Activated CD4-positive, alpha-beta T cell treated with anti-CD3 and anti-CD28 coated beads for 36 hours (primary cell): ENCODE results near the gene ZFP3. TPM values are rescaled to one million over a fixed set of nuclear protein-coding genes. Genes with fewer than 3 reads are reported as not detected.
"Not testable (repeated sequence)": the region's sequence is repeated elsewhere in the genome, so short reads cannot be mapped to it uniquely, and the experiment has no call there.

Source experiments
- ATAC-seq: fragments of 200-7000 bp; cut with Tn5 transposase; one replicate; pipeline ENCODE4 v1.10.0; 2021; ENCODE audit warnings: mild to moderate bottlenecking, moderate library complexity
- CTCF ChIA-PET: fragments of 350-600 bp; sonication (Branson Sonifier 250); formaldehyde crosslinking; loops from one replicate; lab custom pipeline; 2021; ENCODE audit warnings: antibody characterized with exemption; lab: Charles Lee
- POLR2A ChIA-PET: fragments of 350-600 bp; sonication (Branson Sonifier 250); formaldehyde crosslinking; loops from one replicate; lab custom pipeline; 2021; ENCODE audit warnings: antibody characterized with exemption, inconsistent platforms; lab: Charles Lee
- DNase-seq: peaks from one replicate; pipeline ENCODE4 v3.0.0-alpha.2; 2020
- H3K27ac Mint-ChIP-seq: one replicate; pipeline ENCODE4 v1.8.0; 2021; ENCODE audit warnings: mixed read lengths
- H3K27me3 Mint-ChIP-seq: one replicate; pipeline ENCODE4 v1.8.0; 2021; ENCODE audit warnings: mixed read lengths
- H3K36me3 Mint-ChIP-seq: one replicate; pipeline ENCODE4 v1.8.0; 2021; ENCODE audit warnings: low read depth, mixed read lengths
- H3K4me1 Mint-ChIP-seq: one replicate; pipeline ENCODE4 v1.8.0; 2021; ENCODE audit warnings: mixed read lengths
- H3K4me3 Mint-ChIP-seq: one replicate; pipeline ENCODE4 v1.8.0; 2021; ENCODE audit warnings: mild to moderate bottlenecking, moderate library complexity, mixed read lengths
- H3K9me3 Mint-ChIP-seq: one replicate; pipeline ENCODE4 v1.8.0; 2021; ENCODE audit warnings: low read depth, mixed read lengths
- intact Hi-C, 2 experiments: fragments of 100-400 bp; cut with DNase I in 1 of 2; cut with micrococcal nuclease in 1 of 2; formaldehyde crosslinking; loops; one replicate each; pipeline versions ENCODE4 v1.14.2 to v1.15.1; 2022 to 2024; cut with DNase I, micrococcal nuclease
- total RNA-seq, 2 experiments: library from RNA; stranded (reverse); gene quantifications; one replicate each; pipeline ENCODE4 v1.2.3, GENCODE V29; 2021

ZFP3 gene
- total RNA-seq, 2 experiments from 2014 or later, result 2.2 to 2.8 TPM

GRCh38 chr17:5133961-5134360 is 55.7 kb downstream of the ZFP3 start:
- H3K9me3 Mint-ChIP-seq, H3K4me3 Mint-ChIP-seq, intact Hi-C loops, H3K27me3 Mint-ChIP-seq, ATAC-seq, H3K4me1 Mint-ChIP-seq, POLR2A ChIA-PET, H3K36me3 Mint-ChIP-seq, H3K27ac Mint-ChIP-seq: not testable (repeated sequence)
- CTCF ChIA-PET, result interaction anchor here (0.6 kb wide), 1 partner anchor 139 kb away, joined by 5 read pairs; no protein-coding TSS in a partner anchor
- DNase-seq, result peak; percentile 0

DNA sequence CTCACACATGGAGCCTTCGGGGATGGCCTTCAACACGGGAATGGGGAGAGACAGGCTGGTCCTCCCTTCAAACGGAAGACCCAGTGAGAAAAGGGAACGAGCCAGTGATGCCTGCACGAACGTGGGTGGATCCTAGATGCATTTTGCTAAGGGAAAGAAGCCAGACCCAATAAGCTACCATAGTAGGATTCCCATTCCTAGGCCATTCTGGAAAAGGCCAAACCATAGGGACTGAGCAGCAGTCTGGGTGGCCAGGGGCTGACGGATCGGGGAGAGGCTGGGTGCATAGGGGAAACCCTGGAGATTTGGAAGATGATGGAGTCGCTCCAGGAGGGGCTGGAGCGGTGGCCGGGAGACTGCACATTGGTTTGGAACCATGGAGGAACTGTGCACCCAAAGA is 56.3 kb downstream of the ZFP3 start:
- H3K27ac Mint-ChIP-seq, H3K4me1 Mint-ChIP-seq, intact Hi-C loops, DNase-seq, POLR2A ChIA-PET, H3K9me3 Mint-ChIP-seq, H3K4me3 Mint-ChIP-seq, ATAC-seq, H3K36me3 Mint-ChIP-seq, H3K27me3 Mint-ChIP-seq: not testable (repeated sequence)
- CTCF ChIA-PET, result interaction anchor here (0.6 kb wide), 2 partner anchors 20 to 139 kb away, joined by 3 to 5 read pairs; no protein-coding TSS in a partner anchor

DNA sequence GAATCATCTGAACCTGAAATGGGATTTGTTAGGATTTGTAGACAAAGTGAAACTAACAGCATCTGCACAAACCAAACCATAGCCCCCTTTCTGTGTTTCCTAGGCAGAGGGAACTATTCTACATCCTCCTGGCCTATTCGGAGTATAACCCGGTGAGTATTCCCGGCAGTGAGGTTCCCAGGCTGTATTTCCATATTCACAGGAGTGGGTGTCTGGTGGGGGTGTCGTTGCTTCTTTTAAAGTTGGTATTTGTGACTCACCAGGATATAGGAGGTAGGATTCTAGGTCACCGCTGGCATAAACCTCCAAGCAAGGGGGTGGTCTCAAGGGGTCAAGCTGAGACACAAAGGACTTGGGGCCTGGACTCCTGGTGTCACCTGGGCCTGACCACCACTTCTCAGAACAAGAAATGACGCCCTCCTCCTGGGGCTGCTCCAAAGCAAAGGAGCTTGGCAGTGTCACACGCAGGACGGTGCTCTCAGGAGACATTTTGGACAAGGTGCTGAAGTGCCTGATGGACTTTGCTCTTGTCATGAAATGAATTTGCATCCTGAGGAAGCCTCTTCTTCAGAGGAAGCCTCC is 57.0 kb downstream of the ZFP3 start:
- H3K36me3 Mint-ChIP-seq, H3K27me3 Mint-ChIP-seq, H3K9me3 Mint-ChIP-seq, H3K27ac Mint-ChIP-seq, H3K4me3 Mint-ChIP-seq, ATAC-seq, DNase-seq, POLR2A ChIA-PET, H3K4me1 Mint-ChIP-seq, intact Hi-C loops: not testable (repeated sequence)
- CTCF ChIA-PET, result interaction anchor here (0.6 kb wide), 1 partner anchor 19 kb away, joined by 3 read pairs; no protein-coding TSS in a partner anchor

DNA sequence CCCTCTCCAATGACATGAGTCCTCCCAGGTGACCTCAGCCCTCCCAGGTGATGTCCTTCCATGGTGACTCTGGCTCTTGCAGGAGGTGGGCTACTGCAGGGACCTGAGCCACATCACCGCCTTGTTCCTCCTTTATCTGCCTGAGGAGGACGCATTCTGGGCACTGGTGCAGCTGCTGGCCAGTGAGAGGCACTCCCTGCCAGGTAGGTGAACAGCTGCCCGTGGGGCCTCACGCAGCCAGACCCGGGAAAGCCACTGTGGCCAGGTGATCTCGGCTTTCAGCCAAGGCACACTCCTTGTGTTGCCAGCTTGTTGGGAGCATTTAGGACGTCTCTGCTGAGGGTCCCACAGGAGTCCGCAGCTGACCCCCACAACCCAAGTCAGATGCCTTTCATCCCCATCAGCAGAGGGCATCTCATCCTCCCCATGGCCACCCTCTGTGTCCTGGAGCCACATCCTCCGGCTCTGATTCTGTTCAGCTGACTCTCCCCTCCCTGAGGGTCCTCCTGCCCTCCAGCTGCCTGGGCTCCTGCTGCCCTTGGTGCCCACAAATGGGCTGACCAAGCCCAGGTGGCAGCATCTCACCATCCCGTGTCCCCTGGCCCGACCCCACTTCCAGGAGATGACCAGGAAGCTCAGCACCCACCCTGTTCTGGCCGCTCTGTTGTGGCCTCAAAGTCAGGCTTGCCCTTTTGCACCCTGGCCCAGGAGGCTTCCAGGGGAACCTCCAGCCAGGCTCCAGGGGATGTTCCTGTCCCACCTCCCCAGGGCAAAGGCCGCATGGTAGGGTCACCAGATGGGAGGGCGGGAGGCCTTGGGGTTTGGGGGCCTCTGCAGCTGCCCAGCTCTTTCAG is 57.7 kb downstream of the ZFP3 start:
- intact Hi-C loops, result no loop called here
- Mint-ChIP-seq H3K27ac (no peak overlapping the region), H3K4me3 (no peak overlapping the region), H3K27me3 (no peaks in the 10 kb centered on the region), H3K36me3 (no peaks in the 10 kb centered on the region), H3K9me3 (no peaks in the 10 kb centered on the region), H3K4me1 (no peaks in the 10 kb centered on the region)
- no peak for ATAC-seq
- DNase-seq, result peak; percentile 1
- POLR2A ChIA-PET, result no interaction called here
- CTCF ChIA-PET, result no interaction called here

DNA sequence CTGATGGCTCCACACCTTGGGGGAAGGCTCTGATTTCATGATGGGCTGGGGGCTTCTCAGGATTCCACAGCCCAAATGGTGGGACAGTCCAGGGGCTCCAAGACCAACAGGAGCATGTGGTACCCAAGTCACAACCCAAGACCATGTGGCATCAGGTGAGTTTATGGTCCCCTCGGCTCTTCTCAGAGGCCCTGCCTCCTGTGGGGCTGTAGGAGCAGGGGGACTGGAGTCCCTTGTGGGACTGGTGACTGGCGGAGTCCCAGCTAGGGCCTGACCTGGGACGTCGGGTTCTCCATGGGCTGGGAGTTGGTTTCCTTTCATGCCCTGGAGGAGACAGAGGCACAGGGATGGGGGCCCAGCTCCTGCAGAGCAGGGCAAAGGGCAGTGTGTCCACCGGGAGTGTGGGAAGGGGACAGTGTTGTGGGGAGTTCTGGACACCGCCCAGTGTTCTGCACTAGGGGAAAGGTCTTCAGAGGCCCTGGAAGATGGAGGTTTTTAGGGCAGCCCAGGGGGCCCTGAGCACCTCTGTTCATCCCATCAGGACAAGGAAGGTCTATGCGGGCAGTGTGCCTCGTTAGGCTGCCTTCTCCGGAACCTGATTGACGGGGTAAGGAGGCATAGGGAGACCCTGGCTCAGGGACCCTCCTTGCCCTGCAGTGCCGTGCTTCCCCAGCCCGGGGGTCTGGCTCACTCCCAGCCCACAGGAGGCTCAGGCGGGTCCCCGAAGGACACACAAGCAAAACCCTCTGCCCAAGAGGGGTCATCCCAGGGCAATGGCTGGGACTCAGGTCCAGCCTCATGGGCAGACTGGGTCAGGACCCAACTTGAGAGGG is 58.5 kb downstream of the ZFP3 start:
- H3K4me1 Mint-ChIP-seq, H3K36me3 Mint-ChIP-seq, ATAC-seq, intact Hi-C loops, H3K27ac Mint-ChIP-seq, POLR2A ChIA-PET, H3K27me3 Mint-ChIP-seq, CTCF ChIA-PET, H3K4me3 Mint-ChIP-seq, H3K9me3 Mint-ChIP-seq: not testable (repeated sequence)
- peak; percentile 1 for DNase-seq

DNA sequence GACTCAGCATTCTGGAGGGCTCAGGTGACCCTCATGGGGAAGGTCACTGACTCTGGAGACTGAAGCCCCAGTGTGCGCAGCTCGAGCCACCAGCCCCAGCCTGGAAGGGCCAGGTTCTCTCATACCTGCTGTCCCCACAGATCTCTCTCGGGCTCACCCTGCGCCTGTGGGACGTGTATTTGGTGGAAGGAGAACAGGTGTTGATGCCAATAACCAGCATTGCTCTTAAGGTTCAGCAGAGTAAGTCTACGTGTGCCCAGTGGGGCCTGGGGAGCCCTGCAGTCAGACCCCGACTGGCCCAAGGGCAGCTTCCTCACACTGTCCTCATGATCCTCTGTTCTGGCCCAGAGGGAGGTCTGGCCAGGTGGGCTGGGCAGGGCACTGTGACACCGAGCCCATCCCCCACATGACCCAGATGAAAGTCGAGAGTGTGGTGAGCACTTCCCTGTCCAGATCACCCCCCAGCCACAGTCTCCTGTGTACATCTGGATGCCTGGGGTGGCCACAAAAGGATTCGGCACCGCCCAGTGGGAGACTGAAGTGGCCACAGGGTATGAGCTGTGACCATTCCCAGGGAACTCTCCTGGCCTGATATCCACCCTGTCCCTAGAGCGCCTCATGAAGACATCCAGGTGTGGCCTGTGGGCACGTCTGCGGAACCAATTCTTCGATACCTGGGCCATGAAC is 59.4 kb downstream of the ZFP3 start:
- intact Hi-C loops, DNase-seq, H3K4me1 Mint-ChIP-seq, ATAC-seq, H3K27me3 Mint-ChIP-seq, H3K27ac Mint-ChIP-seq, CTCF ChIA-PET, H3K4me3 Mint-ChIP-seq, POLR2A ChIA-PET, H3K36me3 Mint-ChIP-seq, H3K9me3 Mint-ChIP-seq: not testable (repeated sequence)

DNA sequence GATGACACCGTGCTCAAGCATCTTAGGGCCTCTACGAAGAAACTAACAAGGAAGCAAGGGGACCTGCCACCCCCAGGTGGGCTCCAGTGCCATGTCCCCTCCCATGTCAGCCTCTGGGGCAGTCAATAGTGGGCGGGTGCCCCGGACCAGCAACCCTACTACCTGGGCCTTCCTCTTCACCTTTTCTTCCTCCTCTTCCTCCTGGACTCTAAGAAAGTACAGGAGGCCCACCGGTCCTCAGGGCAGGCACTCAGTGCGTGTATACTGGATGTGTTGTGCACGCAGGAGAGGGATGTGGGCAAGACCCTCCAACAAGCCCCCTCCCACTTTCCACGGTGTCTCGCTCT is 59.9 kb downstream of the ZFP3 start:
- H3K27me3 Mint-ChIP-seq, CTCF ChIA-PET, H3K36me3 Mint-ChIP-seq, H3K4me1 Mint-ChIP-seq, H3K9me3 Mint-ChIP-seq, POLR2A ChIA-PET, H3K27ac Mint-ChIP-seq, H3K4me3 Mint-ChIP-seq, ATAC-seq, intact Hi-C loops: not testable (repeated sequence)
- DNase-seq, result peak; percentile 1

DNA sequence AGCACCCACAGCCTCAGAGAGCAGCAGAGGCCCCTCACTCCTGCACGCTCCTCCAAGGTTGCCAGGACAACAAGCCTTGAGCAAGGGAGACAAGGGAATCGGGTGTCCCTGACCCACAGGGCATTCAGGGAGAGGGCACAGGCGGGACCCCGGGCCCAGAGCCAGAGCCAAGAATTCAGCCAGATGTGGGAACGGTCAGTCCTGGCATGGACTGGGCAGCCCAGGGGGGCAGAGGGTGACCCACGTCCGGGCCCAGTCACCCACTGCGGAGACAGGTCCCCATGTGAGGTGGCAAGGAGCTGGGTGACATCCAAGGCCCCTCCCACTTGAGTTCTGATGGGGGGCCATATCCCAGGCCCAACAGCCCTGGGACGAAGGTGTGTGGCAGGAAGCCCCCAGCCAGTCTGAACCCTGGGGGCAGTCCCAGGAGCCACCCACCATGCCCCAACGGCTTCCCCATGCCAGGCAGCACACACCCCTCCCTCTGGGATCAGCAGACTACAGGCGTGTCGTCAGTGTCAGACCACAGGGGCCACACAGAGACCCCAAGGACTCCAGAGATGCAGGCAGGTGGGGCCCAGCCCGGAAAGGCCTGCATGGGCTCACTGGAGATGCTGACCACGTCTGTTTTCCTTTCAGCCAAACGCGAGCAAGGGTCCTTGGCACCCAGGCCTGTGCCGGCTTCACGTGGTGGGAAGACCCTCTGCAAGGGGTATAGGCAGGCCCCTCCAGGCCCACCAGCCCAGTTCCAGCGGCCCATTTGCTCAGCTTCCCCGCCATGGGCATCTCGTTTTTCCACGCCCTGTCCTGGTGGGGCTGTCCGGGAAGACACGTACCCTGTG is 60.6 kb downstream of the ZFP3 start:
- ATAC-seq, result no peak
- no peaks in the 10 kb centered on the region for H3K4me1 Mint-ChIP-seq
- CTCF ChIA-PET, result no interaction called here
- H3K27me3 Mint-ChIP-seq, result no peaks in the 10 kb centered on the region
- intact Hi-C loops, result no loop called here
- no peak for DNase-seq
- no peak overlapping the region for H3K27ac Mint-ChIP-seq
- no peaks in the 10 kb centered on the region for H3K9me3 Mint-ChIP-seq
- no peaks in the 10 kb centered on the region for H3K36me3 Mint-ChIP-seq
- H3K4me3 Mint-ChIP-seq, result no peak overlapping the region
- POLR2A ChIA-PET, result no interaction called here

DNA sequence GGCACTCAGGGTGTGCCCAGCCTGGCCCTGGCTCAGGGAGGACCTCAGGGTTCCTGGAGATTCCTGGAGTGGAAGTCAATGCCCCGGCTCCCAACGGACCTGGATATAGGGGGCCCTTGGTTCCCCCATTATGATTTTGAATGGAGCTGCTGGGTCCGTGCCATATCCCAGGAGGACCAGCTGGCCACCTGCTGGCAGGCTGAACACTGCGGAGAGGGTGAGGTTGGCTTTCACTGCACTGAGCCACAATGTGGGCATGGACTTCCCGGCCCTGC is 61.1 kb downstream of the ZFP3 start:
- POLR2A ChIA-PET, result no interaction called here
- Mint-ChIP-seq H3K36me3 (no peaks in the 10 kb centered on the region), H3K27ac (no peak overlapping the region)

DNA sequence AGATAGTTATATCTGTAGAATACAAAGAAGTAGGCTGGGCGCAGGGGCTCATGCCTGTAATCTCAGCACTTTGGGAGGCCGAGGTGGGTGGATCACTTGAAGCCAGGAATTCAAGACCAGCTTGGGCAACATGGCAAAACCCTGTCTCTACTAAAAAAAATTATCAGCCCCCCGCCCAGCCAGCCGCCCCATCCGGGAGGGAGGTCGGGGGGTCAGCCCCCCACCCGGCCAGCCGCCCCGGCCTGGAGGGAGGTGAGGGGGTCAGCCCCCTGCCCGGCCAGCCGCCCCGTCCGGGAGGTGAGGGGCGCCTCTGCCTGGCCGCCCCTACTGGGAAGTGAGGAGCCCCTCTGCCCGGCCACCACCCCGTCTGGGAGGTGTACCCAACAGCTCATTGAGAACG is 64.6 kb downstream of the ZFP3 start:
- CTCF ChIA-PET, POLR2A ChIA-PET, H3K4me1 Mint-ChIP-seq, H3K27me3 Mint-ChIP-seq, H3K4me3 Mint-ChIP-seq, intact Hi-C loops, H3K36me3 Mint-ChIP-seq, DNase-seq, H3K27ac Mint-ChIP-seq, H3K9me3 Mint-ChIP-seq, ATAC-seq: not testable (repeated sequence)

More for the DNA sequence above, 61.1 kb downstream of the ZFP3 start:
- Mint-ChIP-seq H3K4me3 (no peak overlapping the region), H3K27me3 (no peaks in the 10 kb centered on the region), H3K9me3 (no peaks in the 10 kb centered on the region), H3K4me1 (no peaks in the 10 kb centered on the region)
- CTCF ChIA-PET, result no interaction called here
- DNase-seq (no peak), ATAC-seq (no peak)
- intact Hi-C loops, result no loop called here
